SK-N-SH (cell line): ENCODE data around the gene IGFBPL1. TPM values are rescaled to one million over a fixed set of nuclear protein-coding genes. Genes with fewer than 3 reads are reported as not detected.

Experiments
- CTCF ChIA-PET: fragments of 300-600, 350-600 bp; formaldehyde crosslinking; extraction: SDS; loops from one replicate; lab custom pipeline; 2021; lab: Yijun Ruan, JAX
- POLR2A ChIA-PET: fragments of 350-600 bp; sonication (Branson Sonifier 250); formaldehyde crosslinking; extraction: SDS; loops from one replicate; lab custom pipeline; 2020; ENCODE audit warnings: antibody characterized with exemption, inconsistent platforms; lab: Yijun Ruan, JAX
- DNase-seq: peaks from one replicate; pipeline ENCODE4 v3.0.0; 2012
- H2AFZ ChIP-seq: fragments of 200-600 bp; sonication (generic); 2 replicates; pipeline ENCODE4 v1.8.1; 2016; ENCODE audit warnings: antibody characterized with exemption, mild to moderate bottlenecking, low read depth
- H3F3A ChIP-seq: fragments of 200-600 bp; sonication (generic); replicated peaks from 2 replicates; pipeline ENCODE3; 2016; ENCODE audit warnings: antibody characterized with exemption, mild to moderate bottlenecking; ENCODE audit not compliant: insufficient read depth
- H3K27ac ChIP-seq, 2 experiments: fragments of 200-500 bp in 1 of 2; fragments of 200-600 bp in 1 of 2; sonication (Bioruptor generic) in 1 of 2; sonication (generic), shearing (Covaris generic) in 1 of 2; 2 replicates each; pipeline versions ENCODE4 v1.5.1 to v1.6.1; 2014 to 2016; ENCODE audit warnings: low read depth in 2 of 2, inconsistent platforms in 1 of 2, low read length in 1 of 2, mild to moderate bottlenecking in 1 of 2, mixed read lengths in 1 of 2
- H3K27me3 ChIP-seq: fragments of 200-600 bp; sonication (generic), shearing (Covaris generic); 2 replicates; pipeline ENCODE4 v1.6.1; 2016; ENCODE audit warnings: mixed run types; ENCODE audit not compliant: insufficient read depth
- H3K36me3 ChIP-seq, 2 experiments: fragments of 200-500 bp in 1 of 2; fragments of 200-600 bp in 1 of 2; sonication (Bioruptor generic) in 1 of 2; sonication (generic) in 1 of 2; replicated peaks in 1 of 2; 2 replicates each; pipeline versions ENCODE3 to v1.5.1; 2014 to 2016; ENCODE audit warnings: low read length in 1 of 2, mild to moderate bottlenecking in 1 of 2; ENCODE audit not compliant: insufficient read depth in 2 of 2, control insufficient read depth in 1 of 2
- H3K4me1 ChIP-seq, 2 experiments: fragments of 200-500 bp in 1 of 2; fragments of 200-600 bp in 1 of 2; sonication (Bioruptor generic) in 1 of 2; sonication (generic), shearing (Covaris generic) in 1 of 2; 2 replicates each; pipeline versions ENCODE4 v1.5.1 to v1.6.1; 2014 to 2016; ENCODE audit warnings: low read depth in 1 of 2, low read length in 1 of 2, mixed run types in 1 of 2; ENCODE audit not compliant: insufficient read depth in 2 of 2, control insufficient read depth in 1 of 2
- H3K4me2 ChIP-seq: fragments of 200-600 bp; sonication (generic), shearing (Covaris generic); 2 replicates; pipeline ENCODE4 v1.6.1; 2017; ENCODE audit warnings: mixed run types
- H3K4me3 ChIP-seq, 2 experiments: fragments of 200-500 bp in 1 of 2; fragments of 200-600 bp in 1 of 2; sonication (Bioruptor generic) in 1 of 2; sonication (generic), shearing (Covaris generic) in 1 of 2; 2 replicates each; pipeline versions ENCODE4 v1.5.1 to v1.8.1; 2014 to 2016; ENCODE audit warnings: low read depth in 2 of 2, inconsistent platforms in 1 of 2, low read length in 1 of 2, mild to moderate bottlenecking in 1 of 2, mixed read lengths in 1 of 2, moderate library complexity in 1 of 2
- H3K79me2 ChIP-seq: fragments of 200-600 bp; sonication (generic); 2 replicates; pipeline ENCODE4 v1.8.1; 2017; ENCODE audit warnings: mild to moderate bottlenecking; ENCODE audit not compliant: insufficient read depth
- H3K9ac ChIP-seq: fragments of 200-600 bp; sonication (generic); 2 replicates; pipeline ENCODE4 v1.6.1; 2017; ENCODE audit warnings: mixed run types
- H3K9me2 ChIP-seq: fragments of 200-600 bp; sonication (generic); 2 replicates; pipeline ENCODE4 v1.6.1; 2017; ENCODE audit warnings: mixed run types
- H3K9me3 ChIP-seq: fragments of 200-600 bp; sonication (generic); 2 replicates; pipeline ENCODE4 v1.6.1; 2017; ENCODE audit warnings: mixed run types, mild to moderate bottlenecking, moderate library complexity
- H4K20me1 ChIP-seq: fragments of 200-600 bp; sonication (generic); 2 replicates; pipeline ENCODE4 v1.6.1; 2017; ENCODE audit warnings: mild to moderate bottlenecking, mixed run types; ENCODE audit not compliant: insufficient read depth
- EP300 ChIP-seq, 2 experiments: IDR thresholded peaks; 2 replicates each; pipeline versions ENCODE4 v1.4.0 to v1.6.1; 2012; ENCODE audit warnings: borderline replicate concordance in 1 of 2, low read depth in 1 of 2, low read length in 1 of 2
- EZH2phosphoT487 ChIP-seq: fragments of 200-600 bp; sonication (generic); IDR thresholded peaks from 2 replicates; pipeline ENCODE4 v1.6.1; 2017; ENCODE audit warnings: low read depth, mixed run types, mild to moderate bottlenecking, antibody characterized with exemption, moderate library complexity, borderline replicate concordance
- FOSL2 ChIP-seq: IDR thresholded peaks from 2 replicates; pipeline ENCODE4 v1.4.0; 2012; ENCODE audit warnings: low read depth, mild to moderate bottlenecking, moderate library complexity, borderline replicate concordance
- JUND ChIP-seq: IDR thresholded peaks from 2 replicates; pipeline ENCODE4 v1.4.0; 2012
- MEF2A ChIP-seq: IDR thresholded peaks from 2 replicates; pipeline ENCODE4 v1.4.0; 2012; ENCODE audit warnings: low read depth, borderline replicate concordance
- MXI1 ChIP-seq: IDR thresholded peaks from 2 replicates; pipeline ENCODE4 v1.6.1; 2012; ENCODE audit warnings: mild to moderate bottlenecking, low read depth, low read length, improper control_type of control experiment
- NFIC ChIP-seq: IDR thresholded peaks from 2 replicates; pipeline ENCODE4 v1.4.0; 2012; ENCODE audit warnings: borderline replicate concordance
- NRF1 ChIP-seq: IDR thresholded peaks from 2 replicates; pipeline ENCODE4 v1.6.1; 2012; ENCODE audit warnings: low read depth, mild to moderate bottlenecking, low read length
- RFX5 ChIP-seq: IDR thresholded peaks from 2 replicates; pipeline ENCODE4 v1.6.1; 2012; ENCODE audit warnings: mild to moderate bottlenecking, improper control_type of control experiment, low read length
- SIN3A ChIP-seq: IDR thresholded peaks from 2 replicates; pipeline ENCODE4 v1.6.1; 2012; ENCODE audit warnings: low read depth, mild to moderate bottlenecking, low read length, moderate library complexity, borderline replicate concordance
- YY1 ChIP-seq: IDR thresholded peaks from 2 replicates; pipeline ENCODE4 v1.4.0; 2012; ENCODE audit warnings: low read depth, mild to moderate bottlenecking
- WGBS: methylation state at CpG from one replicate; pipeline ENCODE4 v1.1.6; 2017; ENCODE audit warnings: low lambda C conversion rate; 5-methylcytosine and 5-hydroxymethylcytosine counted together
- polyA plus RNA-seq, 3 experiments: library from polyadenylated mRNA; depleted of rRNA; stranded (reverse); fragments of >200 nt; gene quantifications; 2 replicates each; pipeline ENCODE4 v1.2.3, GENCODE V29; 2012
- TF ChIP-seq, protein P1 (sequence below): IDR thresholded peaks from 2 replicates; pipeline ENCODE4 v1.4.0; 2012; ENCODE audit warnings: low read depth, borderline replicate concordance
- TF ChIP-seq, protein P2 (sequence below): IDR thresholded peaks from 2 replicates; pipeline ENCODE4 v1.4.0; 2012; ENCODE audit warnings: low read depth, borderline replicate concordance
- TF ChIP-seq, protein P3 (sequence below): fragments of 200-600 bp; sonication (generic); IDR thresholded peaks from 2 replicates; pipeline ENCODE4 v1.6.1; 2017; ENCODE audit warnings: antibody characterized with exemption, mild to moderate bottlenecking, moderate library complexity
- TF ChIP-seq, protein P4 (sequence below): fragments of 150-350 bp; IDR thresholded peaks from 2 replicates; pipeline ENCODE4 v1.6.1; 2017; ENCODE audit warnings: antibody characterized with exemption, low read length, low read depth, borderline replicate concordance

The IGFBPL1 gene
- polyA plus RNA-seq, 1 of the 3 experiments (the other 2 are of a cell fraction): 0.41 TPM

DNA sequence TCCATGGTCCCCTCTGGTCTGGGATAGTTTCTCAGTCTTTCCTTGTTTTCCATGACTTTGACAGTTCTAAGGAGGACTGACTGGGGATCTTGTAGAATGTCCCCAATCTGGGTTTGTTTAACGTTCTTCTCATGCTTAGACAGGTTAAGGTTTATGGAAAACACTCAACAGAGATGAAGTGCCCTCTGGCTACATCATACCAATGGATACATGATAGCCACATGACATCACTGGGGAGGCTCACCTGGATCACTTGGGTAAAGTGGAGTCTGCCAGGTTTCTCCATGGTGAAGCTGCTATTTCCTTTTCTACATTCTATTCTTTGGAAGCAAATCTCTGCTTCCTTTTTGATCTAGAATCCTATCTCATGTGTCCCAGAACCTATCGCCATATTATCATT lies 55.5 kb downstream of the IGFBPL1 start:
- H3K4me3 ChIP-seq: no peak overlapping the region
- no peak overlapping the region for H3K9ac ChIP-seq
- ChIA-PET POLR2A (no interaction called here), CTCF (interaction anchor here (5.0 to 5.3 kb wide), 2 partner anchors 32 to 455 kb away, joined by 25 to 47 read pairs; no protein-coding TSS in a partner anchor)
- WGBS: 35% methylated on average over 2 of the region's 2 CpGs
- no peak overlapping the region for H3K27ac ChIP-seq
- H2AFZ ChIP-seq: no peak overlapping the region
- H3F3A ChIP-seq: no peaks in the 10 kb centered on the region
- no peaks in the 10 kb centered on the region for H3K36me3 ChIP-seq
- peaks cover 0 to 24% of the 10 kb centered on the region in 2 experiments; a peak in 2 of 4 replicates for H3K4me1 ChIP-seq
- H3K9me3 ChIP-seq: no peaks in the 10 kb centered on the region
- TF ChIP-seq EP300 (IDR thresholded peaks at IDR 0.05; ENCODE audit: borderline replicate concordance in 1 of 2, low read depth in 1 of 2, low read length in 1 of 2): no peak
- TF ChIP-seq, protein P1, sequence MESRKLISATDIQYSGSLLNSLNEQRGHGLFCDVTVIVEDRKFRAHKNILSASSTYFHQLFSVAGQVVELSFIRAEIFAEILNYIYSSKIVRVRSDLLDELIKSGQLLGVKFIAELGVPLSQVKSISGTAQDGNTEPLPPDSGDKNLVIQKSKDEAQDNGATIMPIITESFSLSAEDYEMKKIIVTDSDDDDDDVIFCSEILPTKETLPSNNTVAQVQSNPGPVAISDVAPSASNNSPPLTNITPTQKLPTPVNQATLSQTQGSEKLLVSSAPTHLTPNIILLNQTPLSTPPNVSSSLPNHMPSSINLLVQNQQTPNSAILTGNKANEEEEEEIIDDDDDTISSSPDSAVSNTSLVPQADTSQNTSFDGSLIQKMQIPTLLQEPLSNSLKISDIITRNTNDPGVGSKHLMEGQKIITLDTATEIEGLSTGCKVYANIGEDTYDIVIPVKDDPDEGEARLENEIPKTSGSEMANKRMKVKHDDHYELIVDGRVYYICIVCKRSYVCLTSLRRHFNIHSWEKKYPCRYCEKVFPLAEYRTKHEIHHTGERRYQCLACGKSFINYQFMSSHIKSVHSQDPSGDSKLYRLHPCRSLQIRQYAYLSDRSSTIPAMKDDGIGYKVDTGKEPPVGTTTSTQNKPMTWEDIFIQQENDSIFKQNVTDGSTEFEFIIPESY: no peak
- no peak for TF ChIP-seq EZH2phosphoT487
- no peak for TF ChIP-seq MEF2A
- no peak for TF ChIP-seq NRF1
- TF ChIP-seq, protein P2, sequence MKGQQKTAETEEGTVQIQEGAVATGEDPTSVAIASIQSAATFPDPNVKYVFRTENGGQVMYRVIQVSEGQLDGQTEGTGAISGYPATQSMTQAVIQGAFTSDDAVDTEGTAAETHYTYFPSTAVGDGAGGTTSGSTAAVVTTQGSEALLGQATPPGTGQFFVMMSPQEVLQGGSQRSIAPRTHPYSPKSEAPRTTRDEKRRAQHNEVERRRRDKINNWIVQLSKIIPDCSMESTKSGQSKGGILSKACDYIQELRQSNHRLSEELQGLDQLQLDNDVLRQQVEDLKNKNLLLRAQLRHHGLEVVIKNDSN: no peak
- TF ChIP-seq, protein P3, sequence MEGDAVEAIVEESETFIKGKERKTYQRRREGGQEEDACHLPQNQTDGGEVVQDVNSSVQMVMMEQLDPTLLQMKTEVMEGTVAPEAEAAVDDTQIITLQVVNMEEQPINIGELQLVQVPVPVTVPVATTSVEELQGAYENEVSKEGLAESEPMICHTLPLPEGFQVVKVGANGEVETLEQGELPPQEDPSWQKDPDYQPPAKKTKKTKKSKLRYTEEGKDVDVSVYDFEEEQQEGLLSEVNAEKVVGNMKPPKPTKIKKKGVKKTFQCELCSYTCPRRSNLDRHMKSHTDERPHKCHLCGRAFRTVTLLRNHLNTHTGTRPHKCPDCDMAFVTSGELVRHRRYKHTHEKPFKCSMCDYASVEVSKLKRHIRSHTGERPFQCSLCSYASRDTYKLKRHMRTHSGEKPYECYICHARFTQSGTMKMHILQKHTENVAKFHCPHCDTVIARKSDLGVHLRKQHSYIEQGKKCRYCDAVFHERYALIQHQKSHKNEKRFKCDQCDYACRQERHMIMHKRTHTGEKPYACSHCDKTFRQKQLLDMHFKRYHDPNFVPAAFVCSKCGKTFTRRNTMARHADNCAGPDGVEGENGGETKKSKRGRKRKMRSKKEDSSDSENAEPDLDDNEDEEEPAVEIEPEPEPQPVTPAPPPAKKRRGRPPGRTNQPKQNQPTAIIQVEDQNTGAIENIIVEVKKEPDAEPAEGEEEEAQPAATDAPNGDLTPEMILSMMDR: no peak
- no peak for TF ChIP-seq RFX5
- no peak for TF ChIP-seq SIN3A
- TF ChIP-seq JUND: no peak
- TF ChIP-seq YY1: no peak
- TF ChIP-seq FOSL2: no peak
- TF ChIP-seq MXI1: no peak
- TF ChIP-seq, protein P4, sequence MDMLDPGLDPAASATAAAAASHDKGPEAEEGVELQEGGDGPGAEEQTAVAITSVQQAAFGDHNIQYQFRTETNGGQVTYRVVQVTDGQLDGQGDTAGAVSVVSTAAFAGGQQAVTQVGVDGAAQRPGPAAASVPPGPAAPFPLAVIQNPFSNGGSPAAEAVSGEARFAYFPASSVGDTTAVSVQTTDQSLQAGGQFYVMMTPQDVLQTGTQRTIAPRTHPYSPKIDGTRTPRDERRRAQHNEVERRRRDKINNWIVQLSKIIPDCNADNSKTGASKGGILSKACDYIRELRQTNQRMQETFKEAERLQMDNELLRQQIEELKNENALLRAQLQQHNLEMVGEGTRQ: no peak
- TF ChIP-seq NFIC: no peak
- DNase-seq: no peak
- no peaks in the 10 kb centered on the region for H4K20me1 ChIP-seq
- H3K27me3 ChIP-seq: peaks cover 11% of the 10 kb centered on the region; the same call in 1 of the 2 replicates
- H3K4me2 ChIP-seq: no peak overlapping the region
- H3K9me2 ChIP-seq: no peaks in the 10 kb centered on the region
- H3K79me2 ChIP-seq: no peaks in the 10 kb centered on the region
